Activated CD4-positive, alpha-beta T cell treated with anti-CD3 and anti-CD28 coated beads for 24 hours (primary cell): ENCODE data around the gene TFR2.

Source experiments
- DNase-seq, 2 donors: peaks; one replicate each; pipeline ENCODE4 v3.0.0-alpha.2; 2020; ENCODE audit warnings: low read depth in 2 of 2

TFR2 gene

GRCh38 chr7:100641463-100641859, at the start of gene TFR2:
TFR2 (minus strand) TSS chr7:100641552; CDS start chr7:100641509, 43 bp downstream.
- no peak for DNase-seq

GRCh38 chr7:100689230-100690135, 48.1 kb upstream of the TFR2 start:
- no peak for DNase-seq

GRCh38 chr7:100688326-100688860, 47.0 kb upstream of the TFR2 start:
- no peak for DNase-seq

GRCh38 chr7:100687751-100688300, 46.5 kb upstream of the TFR2 start:
- DNase-seq = no peak

- DNase-seq = no peak
Measured at GRCh38 chr7:100687261-100687660, 45.9 kb upstream of the TFR2 start.

- no peak for DNase-seq
Measured at GRCh38 chr7:100686822-100687211, 45.5 kb upstream of the TFR2 start.

GRCh38 chr7:100686201-100686821, 45.0 kb upstream of the TFR2 start:
- no peak for DNase-seq

- DNase-seq = no peak
Measured at GRCh38 chr7:100685631-100686145, 44.3 kb upstream of the TFR2 start.

GRCh38 chr7:100685049-100685605, 43.8 kb upstream of the TFR2 start:
- DNase-seq = no peak

- DNase-seq = no peak
Measured at GRCh38 chr7:100684534-100685042, 43.2 kb upstream of the TFR2 start.

- DNase-seq = no peak
Measured at GRCh38 chr7:100683659-100684533, 42.5 kb upstream of the TFR2 start.

- no peak for DNase-seq
Measured at GRCh38 chr7:100682991-100683658, 41.8 kb upstream of the TFR2 start.

- no peak for DNase-seq
Measured at GRCh38 chr7:100682228-100682741, 40.9 kb upstream of the TFR2 start.

- no peak for DNase-seq
Measured at GRCh38 chr7:100681491-100682227, 40.3 kb upstream of the TFR2 start.

- no peak for DNase-seq
Measured at GRCh38 chr7:100680576-100681271, 39.4 kb upstream of the TFR2 start.

GRCh38 chr7:100679927-100680575, 38.7 kb upstream of the TFR2 start:
- no peak for DNase-seq

GRCh38 chr7:100679129-100679926, 38.0 kb upstream of the TFR2 start:
- DNase-seq = no peak
